Astrocyte of the spinal cord (primary cell): ENCODE data around the gene PIEZO1.

Experiments
- DNase-seq: peaks from one replicate; pipeline ENCODE4 v3.0.0; 2011; ENCODE audit warnings: low read depth, low spot score
- H3K4me3 ChIP-seq: 2 replicates; pipeline ENCODE4 v1.5.1; 2011; ENCODE audit warnings: low read depth, mild to moderate bottlenecking, low read length, moderate library complexity
- CTCF ChIP-seq: IDR thresholded peaks from 2 replicates; pipeline ENCODE4 v1.5.1; 2012; ENCODE audit warnings: low read depth, mild to moderate bottlenecking, low read length, inconsistent platforms
- in situ Hi-C: cut with HindIII; loops from 2 replicates; pipeline ENCODE4 v1.10.0; 2017; ENCODE audit warnings: low sequenced_read_pairs

Gene PIEZO1

GRCh38 chr16:88822281-88823040, 37.4 kb upstream of the PIEZO1 start:
- H3K4me3 ChIP-seq, result no peak overlapping the region
- no peak for DNase-seq
- no peak for TF ChIP-seq CTCF
- in situ Hi-C loops, result no loop called here

DNA sequence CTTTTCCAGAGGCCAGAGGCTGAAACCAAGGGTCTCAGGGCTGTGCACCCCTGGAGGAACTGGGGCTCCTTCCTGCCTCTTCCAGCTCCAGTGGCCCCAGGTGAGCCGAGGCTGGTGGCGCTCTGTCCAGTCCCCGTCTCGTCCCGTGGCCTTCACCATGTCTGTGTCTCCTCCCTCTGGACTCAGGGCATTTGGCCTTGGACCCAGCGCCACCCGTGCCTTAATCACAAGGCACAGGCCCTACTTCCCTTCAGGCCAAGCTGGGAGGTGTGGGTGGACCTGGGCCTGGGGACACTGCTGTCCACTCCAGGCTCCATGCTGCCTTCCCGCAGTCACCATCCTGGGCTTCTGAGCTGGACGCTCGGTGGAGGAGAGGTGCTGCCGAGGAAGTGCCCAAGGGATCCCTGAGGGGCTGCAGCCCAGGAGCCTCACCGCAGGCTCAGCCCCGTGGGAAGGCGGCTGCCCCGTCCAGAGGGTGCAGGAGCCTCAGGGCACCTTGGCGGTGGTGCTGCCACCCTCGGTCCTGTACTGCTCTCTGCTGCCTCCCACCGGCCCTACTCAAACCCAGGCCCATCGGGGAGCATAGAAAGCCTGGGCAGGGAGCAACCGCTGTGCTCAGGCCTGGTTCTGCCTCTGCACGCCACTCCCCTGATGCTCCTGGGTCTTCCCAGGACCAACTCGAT, 36.3 kb upstream of the PIEZO1 start:
- H3K4me3 ChIP-seq, result no peak overlapping the region
- in situ Hi-C loops, result no loop called here
- no peak for TF ChIP-seq CTCF
- no peak for DNase-seq

GRCh38 chr16:88820385-88821025, 35.5 kb upstream of the PIEZO1 start:
- TF ChIP-seq CTCF, result no peak
- H3K4me3 ChIP-seq, result no peak overlapping the region
- DNase-seq, result no peak
- in situ Hi-C loops, result no loop called here

GRCh38 chr16:88819126-88819525, 34.1 kb upstream of the PIEZO1 start:
- H3K4me3 ChIP-seq, result no peak overlapping the region
- no peak for DNase-seq
- in situ Hi-C loops, result no loop called here
- TF ChIP-seq CTCF, result no peak

GRCh38 chr16:88818575-88818874, 33.5 kb upstream of the PIEZO1 start:
- no peak overlapping the region for H3K4me3 ChIP-seq
- no peak for DNase-seq
- no peak for TF ChIP-seq CTCF
- in situ Hi-C loops, result no loop called here

GRCh38 chr16:88817785-88818574, 33.0 kb upstream of the PIEZO1 start:
- TF ChIP-seq CTCF, result no peak
- DNase-seq, result no peak
- H3K4me3 ChIP-seq, result no peak overlapping the region
- in situ Hi-C loops, result no loop called here
